CD4-positive, alpha-beta memory T cell (primary cell): ENCODE measurements around the gene CAPN3. TPM values are rescaled to one million over a fixed set of nuclear protein-coding genes. Genes with fewer than 3 reads are reported as not detected.
"Not testable (repeated sequence)": the region's sequence is repeated elsewhere in the genome, so short reads cannot be mapped to it uniquely, and the experiment has no call there.

Source experiments
- CTCF ChIA-PET: fragments of 350-600 bp; sonication (Branson Sonifier 250); formaldehyde crosslinking; loops from one replicate; lab custom pipeline; 2021; ENCODE audit warnings: inconsistent platforms; ENCODE audit not compliant: partially characterized antibody; lab: Charles Lee
- POLR2A ChIA-PET: fragments of 350-600 bp; sonication (Branson Sonifier 250); formaldehyde crosslinking; loops from one replicate; lab custom pipeline; 2021; ENCODE audit not compliant: partially characterized antibody; lab: Charles Lee
- DNase-seq, 5 donors: peaks; one replicate each; pipeline versions ENCODE4 v3.0.0 to v3.0.0-alpha.2; 2020 to 2022; ENCODE audit warnings: mixed read lengths in 1 of 5
- H3K27ac ChIP-seq: one replicate; pipeline ENCODE4 v1.7.0; 2013; ENCODE audit warnings: low read depth, low read length
- H3K27me3 ChIP-seq: 2 replicates; pipeline ENCODE4 v1.7.0; 2013; ENCODE audit warnings: mild to moderate bottlenecking, low read length, moderate library complexity; ENCODE audit not compliant: insufficient read depth
- H3K36me3 ChIP-seq: 2 replicates; pipeline ENCODE4 v1.7.0; 2013; ENCODE audit warnings: mild to moderate bottlenecking, low read length, moderate library complexity; ENCODE audit not compliant: insufficient read depth
- H3K4me1 ChIP-seq: 2 replicates; pipeline ENCODE4 v1.7.0; 2013; ENCODE audit warnings: mild to moderate bottlenecking, low read length, moderate library complexity; ENCODE audit not compliant: insufficient read depth
- H3K4me3 ChIP-seq, 2 donors: one replicate each; pipeline ENCODE4 v1.7.0; 2013; ENCODE audit warnings: low read length in 2 of 2, mild to moderate bottlenecking in 1 of 2
- H3K9me3 ChIP-seq, 2 donors: one replicate each; pipeline ENCODE4 v1.7.0; 2013; ENCODE audit warnings: low read length in 2 of 2, control low read depth in 1 of 2; ENCODE audit not compliant: control insufficient read depth in 1 of 2
- H3K27ac Mint-ChIP-seq, 7 donors: one replicate each; pipeline ENCODE4 v1.8.0; 2020 to 2021; ENCODE audit warnings: mixed read lengths in 7 of 7, mild to moderate bottlenecking in 6 of 7, inconsistent platforms in 3 of 7, moderate library complexity in 3 of 7
- H3K27me3 Mint-ChIP-seq, 2 donors: one replicate each; pipeline ENCODE4 v1.8.0; 2020 to 2021; ENCODE audit warnings: mixed read lengths in 2 of 2
- H3K36me3 Mint-ChIP-seq, 2 donors: one replicate each; pipeline ENCODE4 v1.8.0; 2020 to 2021; ENCODE audit warnings: mixed read lengths in 2 of 2, inconsistent platforms in 1 of 2, mild to moderate bottlenecking in 1 of 2
- H3K4me1 Mint-ChIP-seq, 4 donors: one replicate each; pipeline ENCODE4 v1.8.0; 2020 to 2021; ENCODE audit warnings: mixed read lengths in 4 of 4, mild to moderate bottlenecking in 1 of 4
- H3K4me3 Mint-ChIP-seq, 8 donors: one replicate each; pipeline ENCODE4 v1.8.0; 2020 to 2021; ENCODE audit warnings: mixed read lengths in 8 of 8, mild to moderate bottlenecking in 7 of 8, moderate library complexity in 6 of 8, inconsistent platforms in 3 of 8
- H3K9me3 Mint-ChIP-seq, 8 donors: one replicate each; pipeline ENCODE4 v1.8.0; 2020 to 2021; ENCODE audit warnings: mixed read lengths in 8 of 8, mild to moderate bottlenecking in 5 of 8, inconsistent platforms in 3 of 8, moderate library complexity in 1 of 8
- intact Hi-C: fragments of 100-400 bp; cut with micrococcal nuclease; formaldehyde crosslinking; loops from one replicate; pipeline ENCODE4 v1.15.1; 2023
- polyA plus RNA-seq, 2 donors: library from polyadenylated mRNA; unstranded; fragments of 300-500 nt; fragmentation: Illumina TruSeq; gene quantifications; one replicate each; pipeline ENCODE4 v1.2.3, GENCODE V29; 2021
- total RNA-seq, 2 experiments: library from RNA; stranded (reverse); gene quantifications; one replicate each; pipeline ENCODE4 v1.2.3, GENCODE V29; 2021

The CAPN3 gene
- total RNA-seq (10 to 100 TPM; 20.1 to 25.0 TPM), polyA plus RNA-seq (1 to 10 TPM; 1.0 to 1.2 TPM)

DNA sequence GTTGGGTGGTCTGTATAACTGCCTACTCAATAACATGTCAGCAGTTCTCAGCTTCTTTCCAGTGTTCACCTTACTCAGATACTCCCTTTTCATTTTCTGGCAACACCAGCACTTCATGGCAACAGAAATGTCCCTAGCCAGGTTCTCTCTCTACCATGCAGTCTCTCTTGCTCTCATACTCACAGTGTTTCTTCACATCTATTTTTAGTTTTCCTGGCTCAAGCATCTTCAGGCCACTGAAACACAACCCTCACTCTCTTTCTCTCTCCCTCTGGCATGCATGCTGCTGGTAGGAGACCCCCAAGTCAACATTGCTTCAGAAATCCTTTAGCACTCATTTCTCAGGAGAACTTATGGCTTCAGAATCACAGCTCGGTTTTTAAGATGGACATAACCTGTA, at the start of gene CAPN3:
Gene CAPN3, plus strand, starts transcription at position 253 of the 400 bp plus-strand sequence. CDS start 305 bp downstream, outside the sequence.
- Mint-ChIP-seq H3K9me3 (no peaks in the 10 kb centered on the region), H3K27ac (peak within 1 kb of the TSS in 2 of 7 donors; percentile 9 to 25), H3K4me1 (no peaks in the 10 kb centered on the region), H3K27me3 (no peaks in the 10 kb centered on the region), H3K36me3 (peaks cover 18 to 22% of the 10 kb centered on the region in 2 donors), H3K4me3 (no peak within 1 kb of the TSS)
- CTCF ChIA-PET = no interaction called here
- no peak for DNase-seq
- Histone ChIP-seq H3K27ac (no peak within 1 kb of the TSS), H3K9me3 (no peaks in the 10 kb centered on the region), H3K27me3 (no peaks in the 10 kb centered on the region), H3K36me3 (no peaks in the 10 kb centered on the region), H3K4me1 (no peaks in the 10 kb centered on the region), H3K4me3 (no peak within 1 kb of the TSS)
- intact Hi-C loops = no loop called here
- POLR2A ChIA-PET = no interaction called here

- H3K27me3 Mint-ChIP-seq = no peaks in the 10 kb centered on the region
- Histone ChIP-seq H3K36me3 (peaks cover 9% of the 10 kb centered on the region), H3K4me1 (no peaks in the 10 kb centered on the region), H3K27ac (no peak overlapping the region), H3K9me3 (no peaks in the 10 kb centered on the region), H3K4me3 (no peak overlapping the region), H3K27me3 (no peaks in the 10 kb centered on the region)
- H3K9me3 Mint-ChIP-seq = no peaks in the 10 kb centered on the region
- intact Hi-C loops = no loop called here
- ChIA-PET CTCF (interaction anchor here (0.9 kb wide), 1 partner anchor 11 kb away, joined by 3 read pairs; no protein-coding TSS in a partner anchor), POLR2A (no interaction called here)
- H3K27ac Mint-ChIP-seq = no peak overlapping the region
- no peak for DNase-seq
- H3K4me3 Mint-ChIP-seq = no peak overlapping the region
- peaks cover 42 to 49% of the 10 kb centered on the region in 2 donors for H3K36me3 Mint-ChIP-seq
- no peaks in the 10 kb centered on the region for H3K4me1 Mint-ChIP-seq
Measured at GRCh38 chr15:42313463-42313862, 45.8 kb upstream of the CAPN3 start.

DNA sequence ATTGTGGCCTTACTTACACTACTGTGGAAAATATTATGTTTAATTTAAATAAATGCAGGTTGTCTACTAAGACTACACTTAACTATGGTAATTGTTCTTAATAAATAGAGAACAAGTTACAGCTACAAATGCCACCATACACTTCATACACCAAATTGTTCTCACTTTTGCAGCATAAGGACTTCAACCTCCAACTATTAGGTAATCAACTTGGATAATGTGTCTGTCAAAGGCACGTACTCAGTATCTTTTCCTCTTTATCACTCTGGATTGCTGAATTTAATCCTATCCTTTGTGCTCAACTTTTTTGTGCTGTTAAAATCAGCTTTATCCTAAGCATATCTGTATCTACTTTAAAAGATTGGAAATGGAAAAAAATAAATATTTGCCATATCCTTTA, 44.5 kb upstream of the CAPN3 start:
- intact Hi-C loops = no loop called here
- Histone ChIP-seq H3K4me1 (no peaks in the 10 kb centered on the region), H3K27ac (no peak overlapping the region), H3K27me3 (no peaks in the 10 kb centered on the region), H3K4me3 (no peak overlapping the region), H3K36me3 (peaks cover 9% of the 10 kb centered on the region), H3K9me3 (no peaks in the 10 kb centered on the region)
- H3K27me3 Mint-ChIP-seq = no peaks in the 10 kb centered on the region
- ChIA-PET POLR2A (no interaction called here), CTCF (no interaction called here)
- H3K9me3 Mint-ChIP-seq = no peaks in the 10 kb centered on the region
- no peak overlapping the region for H3K27ac Mint-ChIP-seq
- H3K4me3 Mint-ChIP-seq = no peak overlapping the region
- H3K36me3 Mint-ChIP-seq = peaks cover 41 to 48% of the 10 kb centered on the region in 2 donors
- no peak for DNase-seq
- no peaks in the 10 kb centered on the region for H3K4me1 Mint-ChIP-seq

- Histone ChIP-seq H3K4me1 (no peaks in the 10 kb centered on the region), H3K9me3 (no peaks in the 10 kb centered on the region), H3K27me3 (no peaks in the 10 kb centered on the region), H3K36me3 (peaks cover 6% of the 10 kb centered on the region), H3K27ac (no peak overlapping the region), H3K4me3 (no peak overlapping the region)
- Mint-ChIP-seq H3K36me3 (peaks cover 34 to 41% of the 10 kb centered on the region in 2 donors), H3K27me3 (no peaks in the 10 kb centered on the region), H3K4me1 (no peaks in the 10 kb centered on the region), H3K4me3 (no peak overlapping the region), H3K9me3 (no peaks in the 10 kb centered on the region), H3K27ac (no peak overlapping the region)
- POLR2A ChIA-PET = no interaction called here
- CTCF ChIA-PET = no interaction called here
- intact Hi-C loops = no loop called here
- DNase-seq = no peak
Measured at GRCh38 chr15:42315521-42315920, 43.8 kb upstream of the CAPN3 start.

- H3K27me3 Mint-ChIP-seq, H3K36me3 ChIP-seq, H3K4me3 Mint-ChIP-seq, H3K9me3 Mint-ChIP-seq, H3K9me3 ChIP-seq, DNase-seq, intact Hi-C loops, H3K27ac ChIP-seq, H3K4me3 ChIP-seq, POLR2A ChIA-PET, H3K4me1 ChIP-seq, CTCF ChIA-PET, H3K4me1 Mint-ChIP-seq, H3K27me3 ChIP-seq: not testable (repeated sequence)
- Mint-ChIP-seq H3K27ac (peak overlapping the region in 1 of 7 donors; percentile 30), H3K36me3 (peaks cover 28 to 38% of the 10 kb centered on the region in 2 donors)
Measured at GRCh38 chr15:42316282-42316805, 43.0 kb upstream of the CAPN3 start.

GRCh38 chr15:42319206-42319605, 40.1 kb upstream of the CAPN3 start:
- POLR2A ChIA-PET = no interaction called here
- intact Hi-C loops = no loop called here

DNA sequence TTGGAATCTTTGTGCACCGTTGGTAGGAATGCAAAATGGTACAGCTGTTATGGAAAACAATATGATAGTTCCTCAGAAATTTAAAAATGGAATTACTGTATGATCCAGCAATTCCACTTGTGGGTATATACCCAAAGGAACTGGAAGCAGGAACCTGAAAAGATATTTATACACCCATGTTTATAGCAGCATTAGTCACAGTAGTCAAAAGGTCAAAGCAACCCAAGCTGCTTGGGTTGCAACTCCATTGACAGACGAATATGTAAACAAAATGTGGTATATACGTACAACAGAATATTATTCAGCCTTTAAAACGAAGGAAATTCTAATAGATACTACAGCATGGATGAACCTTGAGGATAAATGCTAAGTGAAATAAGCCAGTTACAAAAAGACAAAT, 35.0 kb upstream of the CAPN3 start:
- H3K27ac ChIP-seq = no peak overlapping the region
- intact Hi-C loops = no loop called here
- no peak overlapping the region for H3K27ac Mint-ChIP-seq
- peaks cover 13% of the 10 kb centered on the region for H3K36me3 ChIP-seq
- H3K9me3 Mint-ChIP-seq = no peaks in the 10 kb centered on the region
- peaks cover 51 to 71% of the 10 kb centered on the region in 2 donors for H3K36me3 Mint-ChIP-seq
- DNase-seq = no peak
- POLR2A ChIA-PET = no interaction called here
- CTCF ChIA-PET = interaction anchor here (0.6 kb wide), 1 partner anchor 10 kb away, joined by 3 read pairs; no protein-coding TSS in a partner anchor
- H3K27me3 ChIP-seq = no peaks in the 10 kb centered on the region
- H3K4me1 Mint-ChIP-seq = no peaks in the 10 kb centered on the region
- H3K4me3 Mint-ChIP-seq = no peak overlapping the region
- H3K9me3 ChIP-seq = no peaks in the 10 kb centered on the region
- H3K4me3 ChIP-seq = no peak overlapping the region
- no peaks in the 10 kb centered on the region for H3K27me3 Mint-ChIP-seq
- no peaks in the 10 kb centered on the region for H3K4me1 ChIP-seq

More at GRCh38 chr15:42319206-42319605, 40.1 kb upstream of the CAPN3 start:
- no peaks in the 10 kb centered on the region for H3K27me3 ChIP-seq
- Mint-ChIP-seq H3K4me1 (no peaks in the 10 kb centered on the region), H3K4me3 (no peak overlapping the region), H3K9me3 (no peaks in the 10 kb centered on the region), H3K36me3 (peaks cover 25 to 45% of the 10 kb centered on the region in 2 donors), H3K27ac (no peak overlapping the region), H3K27me3 (no peaks in the 10 kb centered on the region)
- CTCF ChIA-PET = interaction anchor here (0.8 kb wide), 1 partner anchor 13 kb away, joined by 3 read pairs; no protein-coding TSS in a partner anchor
- no peak overlapping the region for H3K4me3 ChIP-seq
- no peak overlapping the region for H3K27ac ChIP-seq
- no peaks in the 10 kb centered on the region for H3K9me3 ChIP-seq
- H3K4me1 ChIP-seq = no peaks in the 10 kb centered on the region
- peaks cover 3% of the 10 kb centered on the region for H3K36me3 ChIP-seq
- no peak for DNase-seq
